Measurements from ENCODE around the gene CLIC2.

CLIC2 gene

DNA sequence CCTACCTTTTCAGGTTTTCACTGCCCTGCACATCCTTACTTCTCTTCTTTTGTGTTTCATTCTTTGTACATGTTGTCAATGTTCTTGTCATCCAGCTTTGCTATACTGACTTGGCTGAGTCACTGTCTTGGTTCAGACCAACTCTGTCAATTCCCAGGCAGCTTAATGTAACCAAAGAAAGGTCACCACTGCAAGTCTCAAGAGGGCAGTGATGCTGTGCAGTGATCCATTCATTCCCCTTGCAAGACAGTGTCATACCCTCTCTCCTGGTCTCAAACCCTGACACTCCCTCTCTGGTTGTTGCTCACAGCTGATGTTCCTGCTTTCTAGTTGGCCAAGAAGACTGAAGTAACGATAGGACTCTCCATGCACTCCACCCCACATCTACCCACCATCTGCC is 87.7 kb downstream of the CLIC2 start:
- no peak overlapping the region for H3K4me3 ChIP-seq (ENCODE audit: control insufficient read depth, low read depth, low read length)
- peak; percentile 2 for DNase-seq (ENCODE audit: low read depth)
- TF ChIP-seq, protein P1, sequence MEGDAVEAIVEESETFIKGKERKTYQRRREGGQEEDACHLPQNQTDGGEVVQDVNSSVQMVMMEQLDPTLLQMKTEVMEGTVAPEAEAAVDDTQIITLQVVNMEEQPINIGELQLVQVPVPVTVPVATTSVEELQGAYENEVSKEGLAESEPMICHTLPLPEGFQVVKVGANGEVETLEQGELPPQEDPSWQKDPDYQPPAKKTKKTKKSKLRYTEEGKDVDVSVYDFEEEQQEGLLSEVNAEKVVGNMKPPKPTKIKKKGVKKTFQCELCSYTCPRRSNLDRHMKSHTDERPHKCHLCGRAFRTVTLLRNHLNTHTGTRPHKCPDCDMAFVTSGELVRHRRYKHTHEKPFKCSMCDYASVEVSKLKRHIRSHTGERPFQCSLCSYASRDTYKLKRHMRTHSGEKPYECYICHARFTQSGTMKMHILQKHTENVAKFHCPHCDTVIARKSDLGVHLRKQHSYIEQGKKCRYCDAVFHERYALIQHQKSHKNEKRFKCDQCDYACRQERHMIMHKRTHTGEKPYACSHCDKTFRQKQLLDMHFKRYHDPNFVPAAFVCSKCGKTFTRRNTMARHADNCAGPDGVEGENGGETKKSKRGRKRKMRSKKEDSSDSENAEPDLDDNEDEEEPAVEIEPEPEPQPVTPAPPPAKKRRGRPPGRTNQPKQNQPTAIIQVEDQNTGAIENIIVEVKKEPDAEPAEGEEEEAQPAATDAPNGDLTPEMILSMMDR (conservative IDR thresholded peaks at IDR 0.05; ENCODE audit: control insufficient read depth, insufficient read depth, low read depth, low read length) = no peak

DNA sequence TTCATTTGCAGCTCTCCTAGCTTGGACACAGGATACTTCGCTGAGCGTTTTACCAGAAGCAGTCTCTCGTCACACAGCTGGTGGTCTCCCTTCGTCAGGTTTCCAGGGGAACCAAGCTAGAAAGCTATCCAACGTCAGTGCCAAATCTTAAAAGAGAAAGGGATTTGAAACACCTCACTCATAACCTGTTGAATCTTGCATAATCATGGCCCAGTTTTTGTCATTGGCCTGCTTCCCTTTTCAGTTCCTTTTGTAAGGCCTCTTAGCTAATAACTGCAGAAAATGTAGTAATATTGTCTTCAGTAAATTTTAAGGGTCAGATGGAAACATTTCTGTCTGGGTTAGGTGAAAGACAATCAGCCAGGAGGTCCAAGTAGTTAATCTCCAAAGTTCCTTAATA is 92.1 kb downstream of the CLIC2 start:
- TF ChIP-seq, protein P1 (conservative IDR thresholded peaks at IDR 0.05; ENCODE audit: control insufficient read depth, insufficient read depth, low read depth, low read length) = no peak
- no peak overlapping the region for H3K4me3 ChIP-seq (ENCODE audit: control insufficient read depth, low read depth, low read length)
- DNase-seq (ENCODE audit: low read depth) = no peak

DNA sequence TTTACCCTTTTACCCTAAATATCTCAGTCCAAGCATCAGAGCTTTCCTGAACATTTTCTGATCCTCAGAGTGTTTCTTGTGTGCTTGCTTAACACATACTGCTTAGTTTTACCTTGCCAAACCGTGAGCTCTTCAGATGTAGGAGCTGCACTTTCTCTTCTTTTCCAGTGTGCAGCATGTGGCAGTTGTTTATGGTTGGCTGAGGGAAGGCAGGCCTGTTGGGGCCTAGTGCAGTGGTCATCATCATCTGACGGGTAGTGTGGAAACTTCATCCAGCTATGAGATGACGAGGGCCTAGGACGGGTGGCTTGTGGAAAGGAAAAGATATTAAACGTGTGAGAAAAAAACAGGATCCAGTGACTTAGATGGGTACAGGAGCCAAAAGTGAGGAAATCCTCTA is 96.7 kb downstream of the CLIC2 start:
- TF ChIP-seq, protein P1 (conservative IDR thresholded peaks at IDR 0.05; ENCODE audit: control insufficient read depth, insufficient read depth, low read depth, low read length) = no peak
- DNase-seq (ENCODE audit: low read depth) = no peak
- no peak overlapping the region for H3K4me3 ChIP-seq (ENCODE audit: control insufficient read depth, low read depth, low read length)

DNA sequence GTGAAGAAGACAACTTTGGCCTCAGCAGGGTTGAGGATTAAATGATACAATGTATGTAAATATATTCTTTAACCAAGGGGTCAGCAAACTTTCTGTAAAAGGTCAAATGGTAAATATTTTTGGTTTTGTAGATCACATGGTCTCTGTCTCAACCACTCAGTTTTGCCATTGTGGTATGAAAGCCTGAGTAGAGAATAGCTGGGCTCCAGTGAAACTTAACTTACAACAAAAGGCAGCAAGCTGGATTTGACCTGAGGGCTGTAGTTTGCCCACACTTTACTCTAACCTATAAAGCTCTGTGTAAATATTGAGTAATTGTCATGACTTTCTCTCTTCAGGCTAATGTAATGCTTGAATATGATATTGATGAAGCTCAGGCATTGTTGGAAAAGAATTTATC is 98.5 kb downstream of the CLIC2 start:
- DNase-seq (ENCODE audit: low read depth) = no peak
- no peak overlapping the region for H3K4me3 ChIP-seq (ENCODE audit: control insufficient read depth, low read depth, low read length)
- TF ChIP-seq, protein P1 (conservative IDR thresholded peaks at IDR 0.05; ENCODE audit: control insufficient read depth, insufficient read depth, low read depth, low read length) = no peak

DNA sequence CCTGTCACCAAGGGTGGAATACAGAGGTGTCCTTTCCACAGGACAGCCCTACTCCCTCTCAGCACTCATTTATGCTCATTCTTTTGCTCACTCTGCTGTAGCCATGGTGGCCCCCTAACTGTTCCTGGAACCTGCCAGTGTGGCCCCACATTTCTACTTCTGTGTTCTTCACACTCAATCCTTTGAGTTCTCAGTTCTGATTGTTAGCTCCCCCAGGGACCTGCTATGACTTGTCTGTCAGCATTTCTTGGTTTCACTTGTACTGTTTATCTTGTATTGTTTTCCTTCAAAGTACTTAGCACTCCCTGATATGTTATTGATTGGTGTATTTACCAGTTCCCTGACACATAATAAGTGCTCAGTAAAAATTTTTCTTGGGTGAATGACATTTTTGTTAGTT is 103.3 kb downstream of the CLIC2 start:
- no peak overlapping the region for H3K4me3 ChIP-seq (ENCODE audit: control insufficient read depth, low read depth, low read length)
- TF ChIP-seq, protein P1 (conservative IDR thresholded peaks at IDR 0.05; ENCODE audit: control insufficient read depth, insufficient read depth, low read depth, low read length) = no peak
- DNase-seq (ENCODE audit: low read depth) = no peak

Data from fibroblast of mammary gland (primary cell).